Pancreas (tissue), 10 donors: ENCODE data around the gene ORC2. TPM values are rescaled to one million over a fixed set of nuclear protein-coding genes. Genes with fewer than 3 reads are reported as not detected.

Source experiments
- ATAC-seq, 4 donors: fragments of 200-7000 bp; cut with Tn5 transposase; one replicate each; pipeline versions ENCODE4 v1.8.0 to v1.9.1; 2020; ENCODE audit warnings: mild to moderate bottlenecking in 4 of 4, moderate library complexity in 4 of 4
- DNase-seq, 6 donors: peaks; one replicate each; pipeline ENCODE4 v3.0.0-alpha.2; 2020
- FAIRE-seq: peaks from 2 replicates; lab custom pipeline; 2012; peaks lifted over from hg19 to GRCh38; lab: Jason Lieb, UNC
- H3K27ac ChIP-seq, 4 donors: fragments of 200-600 bp; sonication (generic); 1 replicate in 3 of 4; 2 replicates in 1 of 4; pipeline versions ENCODE4 v1.5.0 to v1.8.0; 2020
- H3K27me3 ChIP-seq, 4 donors: fragments of 200-600 bp; one replicate each; pipeline ENCODE4 v1.8.0; 2021
- H3K36me3 ChIP-seq, 3 donors: fragments of 200-600 bp; sonication (generic) in 1 of 3; one replicate each; pipeline versions ENCODE4 v1.5.0 to v1.8.0; 2020 to 2021
- H3K4me1 ChIP-seq, 3 donors: fragments of 200-600 bp; one replicate each; pipeline ENCODE4 v1.8.0; 2021
- H3K4me3 ChIP-seq, 4 donors: fragments of 200-600 bp; sonication (generic) in 2 of 4; one replicate each; pipeline versions ENCODE4 v1.5.0 to v1.8.0; 2020 to 2021
- H3K9me3 ChIP-seq, 4 donors: fragments of 200-600 bp; one replicate each; pipeline ENCODE4 v1.8.0; 2021
- WGBS, 2 donors: extraction: QIAGEN DNeasy Blood & Tissue Kit; methylation state at CpG; one replicate each; pipeline ENCODE4 v1.1.7; 2013; 5-methylcytosine and 5-hydroxymethylcytosine counted together
- intact Hi-C, 3 donors: fragments of 100-400 bp; cut with DNase I; formaldehyde crosslinking; loops; one replicate each; pipeline versions ENCODE4 v1.11.1 to v1.14.2; 2022
- polyA plus RNA-seq, 2 donors: library from polyadenylated mRNA; stranded (reverse); fragments of 200-250 nt; gene quantifications; one replicate each; pipeline ENCODE4 v1.2.3, GENCODE V29; 2013
- total RNA-seq, 6 donors: library from RNA; stranded (reverse); fragmentation: NEBNext Ultra II Directional in 4 of 6; extraction: Animal tissue kit (Norgen Biotek cat#: 25700) in 4 of 6; gene quantifications; one replicate each; pipeline versions ENCODE4 v1.2.1 to v1.2.4, GENCODE V29; 2021 to 2023
- TF ChIP-seq, protein P1 (sequence below), 4 donors: fragments of 200-600 bp; sonication (generic) in 3 of 4; IDR thresholded peaks; one replicate each; pipeline versions ENCODE4 v1.5.0 to v1.8.0; 2021; ENCODE audit warnings: antibody characterized with exemption in 4 of 4
- donor health status: healthy with polysubstance abuse.
- donor health status: DM: no; HTN: no; CAD: no; lungs with moderate emphysema.
- donor health status: DM: no; HTN: no; CAD: no.
- donor health status: control.
- donor health status: control.
- donor health status: Bipolar disorder and iron deficiency.
- donor health status: DM: yes; HTN: yes; CAD: no.
- donor health status: DM: no; HTN: no; CAD: no.
- donor health status: DM: no; HTN: no; CAD: no.
- donor health status: DM: yes; HTN: yes; CAD: no.

Gene ORC2
- total and polyA plus RNA-seq, 8 donors, result 9.2 to 17.8 (median 13.0) TPM

DNA sequence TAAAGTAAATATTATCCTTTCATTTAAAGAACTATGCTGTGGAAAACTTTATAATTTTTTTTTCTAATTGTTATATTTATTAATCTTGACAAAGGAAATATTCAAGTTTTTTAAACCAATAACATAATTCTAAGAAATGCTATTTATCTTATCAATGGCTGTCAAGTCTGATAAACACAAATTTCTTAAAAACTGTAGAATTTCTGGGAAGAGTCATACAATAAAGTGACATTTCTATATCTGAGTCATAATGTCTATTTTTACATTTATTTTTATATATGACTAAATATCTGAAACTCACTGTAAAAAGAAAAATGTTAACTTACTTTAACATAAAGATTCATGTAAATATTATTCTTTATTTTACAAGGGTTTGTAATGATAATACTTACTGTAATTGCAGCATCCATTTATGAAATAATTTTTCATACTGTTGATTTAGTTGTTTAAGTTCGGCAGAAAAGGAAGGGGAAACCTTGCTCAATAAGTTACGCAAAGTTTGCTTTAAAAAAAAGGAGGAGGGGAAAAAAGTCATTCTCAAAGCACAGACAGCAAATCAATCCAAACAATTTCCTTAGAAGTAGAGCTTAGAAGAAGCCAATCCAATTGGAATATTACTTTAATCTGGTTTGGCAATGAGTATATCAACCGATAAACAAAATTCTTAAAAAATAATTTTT is 32.4 kb downstream of the ORC2 start:
- Histone ChIP-seq H3K27me3 (no peaks in the 10 kb centered on the region), H3K4me3 (no peak overlapping the region)
- WGBS, 2 donors, result 42 to 48% methylated on average over 3 of the region's 3 CpGs

DNA sequence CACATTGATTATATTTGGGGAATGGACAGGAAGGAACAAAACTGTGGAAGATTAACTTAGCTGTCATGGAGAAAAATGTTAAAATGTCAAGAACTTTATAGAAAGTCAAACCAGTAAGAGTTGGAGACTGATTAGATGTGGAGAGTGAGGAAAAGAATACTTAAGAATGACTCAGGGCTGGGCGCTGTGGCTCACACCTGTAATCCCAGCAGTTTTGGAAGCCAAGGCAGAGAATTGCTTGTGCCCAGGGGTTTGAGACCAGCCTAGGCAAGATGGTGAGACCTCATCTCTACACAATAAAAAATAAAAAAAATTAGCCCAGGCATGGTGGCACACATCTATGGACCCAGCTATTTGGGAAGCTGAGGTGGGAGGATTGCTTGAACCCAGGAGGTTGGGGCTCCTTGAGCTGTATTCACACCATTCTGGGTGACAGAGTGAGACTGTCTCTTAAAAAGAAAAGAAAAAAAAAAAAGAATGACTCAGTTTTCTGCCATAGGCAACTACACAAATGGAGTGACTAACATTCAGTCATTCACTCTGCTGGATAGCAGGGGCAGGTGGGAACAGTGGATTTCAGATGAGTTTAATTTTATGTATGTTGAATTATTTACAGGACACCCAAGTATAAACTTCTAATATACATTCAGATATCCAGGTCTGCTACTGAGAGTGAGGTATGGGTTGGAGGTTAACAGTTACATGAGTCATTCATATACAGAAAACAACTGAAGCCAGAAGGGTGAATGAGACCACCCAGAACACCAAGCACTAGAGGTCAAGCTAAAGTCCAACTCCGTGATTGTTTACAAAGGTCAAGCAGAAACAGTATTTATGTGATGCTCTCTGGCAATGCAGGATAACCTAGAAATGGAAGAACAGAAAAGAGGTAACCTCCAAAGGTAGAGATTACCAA is 33.9 kb downstream of the ORC2 start:
- WGBS, 2 donors, result 84 to 85% methylated on average over 2 of the region's 2 CpGs
- no peak for DNase-seq
- TF ChIP-seq, protein P1, sequence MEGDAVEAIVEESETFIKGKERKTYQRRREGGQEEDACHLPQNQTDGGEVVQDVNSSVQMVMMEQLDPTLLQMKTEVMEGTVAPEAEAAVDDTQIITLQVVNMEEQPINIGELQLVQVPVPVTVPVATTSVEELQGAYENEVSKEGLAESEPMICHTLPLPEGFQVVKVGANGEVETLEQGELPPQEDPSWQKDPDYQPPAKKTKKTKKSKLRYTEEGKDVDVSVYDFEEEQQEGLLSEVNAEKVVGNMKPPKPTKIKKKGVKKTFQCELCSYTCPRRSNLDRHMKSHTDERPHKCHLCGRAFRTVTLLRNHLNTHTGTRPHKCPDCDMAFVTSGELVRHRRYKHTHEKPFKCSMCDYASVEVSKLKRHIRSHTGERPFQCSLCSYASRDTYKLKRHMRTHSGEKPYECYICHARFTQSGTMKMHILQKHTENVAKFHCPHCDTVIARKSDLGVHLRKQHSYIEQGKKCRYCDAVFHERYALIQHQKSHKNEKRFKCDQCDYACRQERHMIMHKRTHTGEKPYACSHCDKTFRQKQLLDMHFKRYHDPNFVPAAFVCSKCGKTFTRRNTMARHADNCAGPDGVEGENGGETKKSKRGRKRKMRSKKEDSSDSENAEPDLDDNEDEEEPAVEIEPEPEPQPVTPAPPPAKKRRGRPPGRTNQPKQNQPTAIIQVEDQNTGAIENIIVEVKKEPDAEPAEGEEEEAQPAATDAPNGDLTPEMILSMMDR (IDR thresholded peaks at IDR 0.05), result no peak
- Histone ChIP-seq H3K9me3 (no peaks in the 10 kb centered on the region), H3K4me3 (no peak overlapping the region), H3K4me1 (peaks cover 0 to 10% (median 9%) of the 10 kb centered on the region in 3 donors), H3K36me3 (no peaks in the 10 kb centered on the region), H3K27me3 (no peaks in the 10 kb centered on the region), H3K27ac (no peak overlapping the region)
- FAIRE-seq, result no peak
- no peak for ATAC-seq
- intact Hi-C loops, result no loop called here

More for the DNA sequence above, 32.4 kb downstream of the ORC2 start:
- Histone ChIP-seq H3K4me1 (peaks cover 0 to 10% (median 9%) of the 10 kb centered on the region in 3 donors), H3K36me3 (peaks cover 0 to 7% (median 0%) of the 10 kb centered on the region in 3 donors), H3K27ac (no peak overlapping the region), H3K9me3 (no peaks in the 10 kb centered on the region)
- no peak for ATAC-seq
- no peak for DNase-seq
- TF ChIP-seq, protein P1 (IDR thresholded peaks at IDR 0.05), result no peak
- FAIRE-seq, result peak; percentile 74
- intact Hi-C loops, result no loop called here

DNA sequence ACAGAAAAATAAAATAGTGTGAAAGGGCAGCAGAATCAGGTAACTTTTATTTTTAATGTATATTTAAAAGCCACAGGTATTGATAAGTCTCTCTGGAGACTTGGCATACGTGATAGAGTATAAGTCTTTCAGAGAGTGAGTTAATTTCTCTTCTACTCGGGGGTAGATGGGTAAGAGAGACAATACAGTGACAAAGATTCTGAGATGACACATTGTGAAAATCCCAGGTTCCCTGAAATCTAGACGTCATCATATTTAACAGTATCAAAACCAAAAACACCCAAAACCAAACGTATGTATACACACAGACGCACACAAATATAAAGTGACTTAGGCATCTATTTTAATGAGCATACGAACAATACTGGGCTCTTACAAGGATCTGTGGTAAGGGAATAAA is 41.0 kb downstream of the ORC2 start:
- TF ChIP-seq, protein P1 (IDR thresholded peaks at IDR 0.05), result no peak
- no peak for FAIRE-seq

DNA sequence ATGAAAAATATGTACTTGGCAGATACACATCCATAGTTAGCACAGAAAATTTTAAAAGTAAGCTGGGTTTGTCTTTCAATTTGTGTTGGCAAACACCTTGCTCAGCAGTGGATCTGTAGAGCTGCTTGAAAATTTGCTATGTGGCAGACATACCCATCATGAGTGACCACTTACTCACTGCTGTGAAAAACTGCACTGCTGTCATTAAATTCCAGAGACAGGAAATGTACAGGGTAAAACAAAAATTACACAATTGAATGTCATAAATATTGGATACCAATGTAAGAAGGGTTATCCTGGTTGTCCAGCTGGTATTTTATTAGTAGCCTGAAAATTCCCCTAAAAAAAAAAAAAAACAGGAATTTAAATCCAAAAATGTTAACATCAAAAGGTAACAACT is 49.8 kb downstream of the ORC2 start:
- DNase-seq (no peak), ATAC-seq (no peak), FAIRE-seq (no peak)
- Histone ChIP-seq H3K4me3 (no peak overlapping the region), H3K9me3 (no peaks in the 10 kb centered on the region), H3K27ac (no peak overlapping the region), H3K4me1 (no peaks in the 10 kb centered on the region), H3K36me3 (peaks cover 4 to 46% (median 16%) of the 10 kb centered on the region in 3 donors), H3K27me3 (no peaks in the 10 kb centered on the region)
- intact Hi-C loops, result loop anchor here in 1 of 3 donors (10.0 kb wide), 1 partner anchor 151 kb away; no protein-coding TSS in a partner anchor
- TF ChIP-seq, protein P1 (IDR thresholded peaks at IDR 0.05), result no peak

More for the DNA sequence above, 41.0 kb downstream of the ORC2 start:
- Histone ChIP-seq H3K9me3 (no peaks in the 10 kb centered on the region), H3K27me3 (no peaks in the 10 kb centered on the region), H3K4me3 (no peak overlapping the region), H3K4me1 (no peaks in the 10 kb centered on the region), H3K36me3 (peaks cover 0 to 35% (median 13%) of the 10 kb centered on the region in 3 donors), H3K27ac (no peak overlapping the region)
- no peak for DNase-seq
- WGBS, 2 donors, result 82 to 85% methylated on average over 6 of the region's 6 CpGs
- ATAC-seq, result no peak
- intact Hi-C loops, result no loop called here
